Stimulated activated CD4-positive, alpha-beta T cell treated with anti-CD3 and anti-CD28 coated beads, Interleukin-1b, Interleukin-23, amount 100 ng/mL, for 4 hours (primary cell): ENCODE results near the gene TRIM52.

Source experiments
- DNase-seq, 2 donors: peaks; one replicate each; pipeline ENCODE4 v3.0.0-alpha.2; 2020; ENCODE audit warnings: low read depth in 2 of 2

Gene TRIM52

DNA sequence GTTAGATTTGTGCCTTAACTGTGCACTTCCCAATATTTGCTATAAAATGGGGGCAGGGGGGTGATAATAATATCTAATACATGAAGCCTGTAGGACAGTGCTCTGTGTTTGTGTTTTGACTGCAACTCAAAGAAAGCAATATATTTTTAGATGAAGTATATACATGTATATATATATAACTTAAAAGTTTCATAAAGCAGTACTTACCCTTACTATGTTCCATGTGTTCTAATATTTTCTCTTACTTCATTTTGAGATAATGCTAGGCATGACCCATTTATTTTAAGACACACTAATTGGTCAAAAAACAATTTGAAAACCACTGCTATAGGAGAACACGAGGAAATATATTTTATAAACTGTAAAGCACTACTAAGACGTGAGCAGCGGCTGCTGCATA is 2.4 kb downstream of the TRIM52 start:
- no peak for DNase-seq

DNA sequence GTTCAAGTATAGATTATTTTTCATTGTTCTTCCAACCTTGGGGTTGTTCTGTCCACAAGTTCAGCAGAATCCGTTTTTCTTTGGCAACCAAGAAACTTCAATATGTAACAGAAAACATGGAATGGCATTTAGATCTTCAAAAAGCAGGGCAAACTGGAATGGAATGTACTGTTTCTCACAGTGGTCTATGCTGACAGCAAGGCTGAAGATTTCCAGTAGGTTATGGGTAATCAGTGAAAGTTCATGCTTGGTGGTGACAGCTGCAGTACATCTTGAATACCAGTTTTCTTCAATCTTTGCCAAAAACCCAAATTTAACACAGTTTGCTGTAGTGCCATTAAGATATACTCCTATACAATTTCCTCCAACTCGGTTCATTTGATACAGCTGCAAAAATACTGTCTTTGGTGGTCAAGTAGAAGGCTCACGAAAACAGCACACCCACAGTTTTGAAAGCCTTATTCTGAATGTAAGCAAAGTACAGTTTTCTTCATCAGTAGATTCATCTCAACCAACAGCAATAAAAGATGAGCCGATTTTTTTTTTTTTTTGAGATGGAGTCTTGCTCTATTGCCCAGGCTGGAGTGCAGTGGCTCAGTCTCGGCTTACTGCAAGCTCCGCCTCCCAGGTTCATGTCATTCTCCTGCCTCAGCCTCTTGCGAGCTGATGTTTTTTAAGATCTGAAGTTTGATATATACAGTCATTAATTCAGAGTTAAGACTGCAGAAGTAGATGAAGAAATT is 4.9 kb downstream of the TRIM52 start:
- DNase-seq = no peak

DNA sequence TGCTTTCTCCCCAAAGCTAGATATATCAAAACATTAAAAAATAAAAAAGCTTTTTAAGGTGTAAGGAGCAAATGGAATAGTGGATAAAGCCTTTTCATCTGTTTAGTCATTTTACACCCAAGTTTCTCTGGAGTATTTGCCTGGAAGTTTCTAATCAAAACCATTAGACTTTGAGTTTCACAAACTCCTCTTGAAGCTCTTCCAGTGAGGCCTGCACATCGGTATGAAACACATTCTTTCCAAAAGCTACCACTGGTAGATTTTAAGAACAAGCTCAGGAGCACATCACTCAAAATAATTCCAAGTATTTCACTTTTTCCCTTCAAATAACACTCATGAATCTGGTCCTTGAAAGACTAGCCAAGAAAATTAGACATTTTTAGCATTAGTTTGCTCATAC is 5.7 kb downstream of the TRIM52 start:
- no peak for DNase-seq

DNA sequence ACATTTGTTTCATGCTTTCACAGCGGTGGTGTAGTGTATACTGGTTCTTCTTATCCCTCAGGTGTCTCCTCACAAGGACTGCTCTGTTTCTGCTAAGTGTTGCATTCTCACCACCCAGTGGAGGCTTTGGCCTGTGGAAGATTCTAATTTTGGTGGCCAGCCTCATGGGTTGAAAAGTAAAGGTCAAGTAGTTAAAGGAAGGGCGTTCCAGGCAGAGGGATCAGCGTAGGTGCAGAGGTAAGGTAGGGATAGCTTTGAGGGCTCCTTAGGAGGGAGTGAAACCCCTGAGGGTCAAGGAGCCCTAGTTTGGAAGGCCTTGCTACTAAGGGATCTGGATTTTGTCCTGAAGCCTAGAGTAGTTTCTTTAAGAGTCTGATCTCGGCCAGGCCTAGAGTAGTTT is 12.7 kb downstream of the TRIM52 start:
- no peak for DNase-seq

DNA sequence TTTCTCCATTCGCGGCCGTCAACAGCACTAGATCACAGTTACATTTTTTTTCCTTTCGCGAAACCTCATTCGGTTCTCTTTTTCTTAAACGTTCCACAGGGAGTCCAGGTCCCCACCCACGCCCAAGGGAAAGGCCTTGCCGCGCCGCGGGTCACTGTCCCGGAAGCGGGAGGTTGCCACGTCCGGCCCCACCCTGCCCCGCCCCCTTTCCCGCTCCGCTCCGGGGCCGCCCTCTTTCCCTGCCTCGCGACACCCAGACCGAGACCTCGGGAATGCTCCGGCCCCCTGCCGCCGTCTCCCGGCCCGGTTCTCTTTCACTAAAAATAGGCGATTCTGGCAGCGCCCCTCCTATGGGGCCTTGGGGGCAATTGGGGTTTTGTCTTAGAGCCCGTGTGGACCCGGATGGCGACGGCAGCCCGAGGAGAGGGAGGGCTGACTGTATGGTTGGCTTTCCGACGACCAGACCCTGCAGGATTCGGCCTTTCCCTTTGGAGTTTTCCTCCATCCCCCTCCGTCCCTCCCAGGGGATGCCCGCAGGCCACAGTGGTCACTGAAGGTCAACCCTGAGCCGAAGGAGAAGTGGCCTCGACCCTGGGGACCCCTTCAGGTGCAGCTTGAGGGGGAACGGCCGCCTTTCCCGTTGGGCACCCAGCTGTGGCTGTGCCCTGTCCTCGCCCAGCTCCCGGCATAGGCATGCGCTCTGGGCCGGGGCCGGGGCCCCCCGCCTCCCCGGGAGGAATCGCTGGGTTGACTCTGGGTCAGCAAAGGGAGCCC is 14.5 kb downstream of the TRIM52 start:
- peak; percentile 52 to 73 for DNase-seq

DNA sequence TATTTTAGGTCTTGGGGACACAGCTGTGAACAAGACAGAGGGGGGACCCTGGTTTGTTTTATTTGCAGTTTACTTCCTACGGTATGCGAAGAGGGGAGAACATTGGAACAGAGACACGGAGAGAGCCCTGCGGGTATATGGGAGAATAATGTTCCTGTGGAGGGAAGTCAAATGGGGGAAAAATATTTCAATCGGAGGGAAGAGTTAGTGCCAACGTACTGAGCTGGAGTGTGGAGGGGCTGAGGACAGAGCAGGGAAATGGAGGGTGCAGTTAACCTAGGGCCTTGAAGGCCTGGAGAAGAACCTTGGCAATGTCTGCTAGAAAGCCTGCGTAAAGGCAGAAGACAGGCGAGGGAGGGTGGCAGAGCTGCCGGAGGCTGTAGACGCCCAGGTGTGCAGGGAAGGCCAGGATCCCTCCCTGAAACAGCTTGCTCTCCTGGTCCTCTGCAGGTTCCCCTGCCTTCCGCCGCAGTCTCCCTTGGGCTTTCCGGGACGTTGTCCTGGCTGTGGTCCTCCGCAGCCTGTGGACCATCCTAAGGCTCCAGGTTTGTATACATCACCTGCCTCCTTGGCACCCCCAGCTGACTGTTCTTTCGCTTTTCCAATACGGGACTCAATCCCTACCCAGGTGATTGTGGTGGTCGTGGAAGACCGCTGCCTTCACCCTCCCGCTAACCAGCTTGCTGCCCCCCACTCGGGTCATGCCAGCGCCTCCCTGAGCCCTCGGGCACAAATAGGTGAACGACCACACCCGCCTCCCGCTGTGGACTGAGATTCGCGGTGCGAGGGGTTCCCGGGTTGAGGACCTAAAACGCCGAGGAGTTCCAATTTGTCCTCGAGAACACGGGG is 15.3 kb downstream of the TRIM52 start:
- DNase-seq = no peak

DNA sequence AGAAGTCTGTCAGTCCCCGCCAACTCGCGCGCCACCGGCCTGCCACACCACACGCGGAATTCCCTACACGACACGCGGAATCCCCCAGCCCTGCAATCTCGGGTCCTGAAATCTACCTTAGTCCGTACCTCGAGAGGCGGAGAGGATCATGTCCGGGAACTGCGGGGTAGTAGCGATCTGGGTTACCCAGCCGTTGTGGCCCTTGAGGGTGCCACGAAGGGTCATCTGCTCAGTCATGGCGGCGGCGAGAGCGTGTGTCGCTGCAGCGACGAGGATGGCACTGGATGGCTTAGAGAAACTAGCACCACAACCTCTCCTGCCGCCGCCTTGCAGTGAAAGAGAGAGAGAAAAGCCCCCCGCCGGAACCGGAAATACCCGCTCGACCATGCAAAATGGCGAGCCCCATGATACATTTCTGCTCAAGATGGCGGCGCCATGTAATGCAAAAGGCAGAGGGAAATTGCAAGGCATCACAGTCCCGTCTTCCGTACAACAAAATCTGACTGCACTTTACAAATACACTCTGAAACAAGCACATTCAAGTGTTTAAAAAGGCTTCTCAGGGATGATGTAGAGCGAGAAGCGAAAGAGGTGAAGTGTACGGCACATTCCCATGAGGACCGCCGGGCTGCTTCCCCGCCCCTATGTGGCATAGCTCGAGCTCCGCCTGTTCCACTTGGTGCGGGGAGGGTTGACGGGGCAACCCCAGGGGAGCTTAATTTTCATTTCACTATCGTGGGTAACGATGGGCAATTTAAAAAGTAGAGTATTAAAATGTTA is 17.2 kb downstream of the TRIM52 start, which contains the start of gene RACK1:
TSS of gene RACK1 (minus strand) at position 343 of the 780 bp plus-strand sequence. CDS start at position 237, 106 bp downstream.
- peak; percentile 77 to 83 for DNase-seq

DNA sequence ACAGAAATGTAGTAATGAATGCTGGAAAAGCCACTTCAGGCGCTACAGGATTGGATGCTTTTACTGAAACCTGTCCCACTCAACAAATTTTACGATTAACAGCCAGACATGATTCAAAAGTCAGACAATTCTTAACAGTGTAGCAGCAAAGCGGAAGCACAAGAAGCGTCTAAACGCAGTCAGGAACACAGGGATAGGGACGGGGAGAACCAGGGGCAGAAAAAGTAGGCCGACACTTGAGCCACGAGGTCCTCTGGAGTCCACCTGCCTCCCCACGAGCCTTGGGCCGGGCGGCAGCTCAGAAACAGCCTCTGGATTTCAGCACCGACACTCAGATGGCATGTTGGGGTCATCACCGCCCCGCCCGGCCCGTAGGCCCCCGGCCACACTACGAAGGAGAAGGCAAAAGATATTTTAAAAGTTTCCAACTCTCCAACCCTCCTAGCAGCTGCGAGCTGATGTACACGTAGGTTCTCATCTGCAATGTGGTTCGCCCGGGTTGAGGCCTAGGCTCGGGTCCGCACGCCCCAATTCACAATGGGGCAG is 17.9 kb downstream of the TRIM52 start:
- no peak for DNase-seq

DNA sequence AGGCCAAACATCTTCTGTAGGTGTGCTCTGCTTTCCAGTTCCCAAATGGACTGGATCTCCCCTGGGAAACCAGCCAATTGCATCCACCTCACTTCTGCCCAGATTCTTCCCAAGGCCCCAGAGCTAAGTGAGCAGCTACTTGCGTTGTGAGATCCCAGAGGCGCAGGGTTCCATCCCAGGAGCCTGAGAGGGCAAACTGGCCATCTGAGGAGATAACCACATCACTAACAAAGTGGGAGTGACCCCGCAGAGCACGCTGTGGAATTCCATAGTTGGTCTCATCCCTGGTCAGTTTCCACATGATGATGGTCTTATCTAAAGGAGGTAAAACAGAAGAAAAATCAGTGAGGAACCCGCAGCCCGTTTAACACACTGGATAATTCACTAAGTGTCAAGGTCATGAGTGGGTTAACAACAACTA is 18.9 kb downstream of the TRIM52 start:
- DNase-seq = no peak

DNA sequence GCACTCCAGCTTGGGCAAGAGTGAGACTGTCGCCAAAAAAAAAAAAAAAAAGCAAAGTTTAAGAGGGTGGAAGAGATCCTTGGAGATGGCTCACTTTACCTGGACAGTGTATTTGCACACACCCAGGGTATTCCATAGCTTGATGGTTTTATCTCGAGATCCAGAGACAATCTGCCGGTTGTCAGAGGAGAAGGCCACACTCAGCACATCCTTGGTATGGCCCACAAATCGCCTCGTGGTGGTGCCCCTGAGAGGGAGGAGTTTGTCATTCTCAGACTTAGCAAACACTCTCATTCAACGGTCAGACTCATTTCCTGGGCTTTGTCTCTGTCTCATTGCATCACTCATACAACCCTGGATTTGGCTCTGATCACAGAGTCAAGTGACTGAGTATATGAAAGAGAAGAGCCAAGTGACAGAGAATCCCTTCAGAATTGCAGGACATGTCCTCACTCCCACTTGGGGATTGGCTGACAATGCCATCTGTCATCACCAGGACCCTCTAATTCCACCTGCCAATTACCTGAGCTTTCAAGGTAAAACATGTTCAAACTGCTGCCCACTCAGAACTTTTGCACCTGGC is 19.5 kb downstream of the TRIM52 start:
- peak in 1 of 2 donors; percentile 30 for DNase-seq

DNA sequence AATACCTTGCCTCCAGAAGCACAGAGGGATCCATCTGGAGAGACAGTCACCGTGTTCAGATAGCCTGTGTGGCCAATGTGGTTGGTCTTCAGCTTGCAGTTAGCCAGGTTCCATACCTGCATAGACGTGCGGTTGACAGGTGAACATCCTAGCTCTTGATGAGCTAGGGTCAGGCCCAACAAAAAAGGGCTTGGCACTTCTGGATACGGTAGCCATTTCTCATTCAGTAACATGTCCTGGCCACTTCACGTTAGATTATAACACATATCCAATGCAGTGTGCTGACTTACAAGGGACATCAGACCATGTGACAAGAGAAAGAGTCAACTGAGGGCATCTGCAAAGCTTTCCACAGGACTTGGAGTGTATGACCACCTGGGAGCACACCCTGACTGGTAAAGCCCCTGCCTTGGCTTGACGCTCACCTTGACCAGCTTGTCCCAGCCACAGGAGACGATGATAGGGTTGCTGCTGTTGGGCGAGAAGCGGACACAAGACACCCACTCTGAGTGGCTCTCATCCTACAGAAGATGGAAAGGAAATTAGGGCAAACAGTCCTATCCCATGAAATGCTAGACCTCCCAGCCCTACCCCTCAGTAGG is 21.8 kb downstream of the TRIM52 start:
- no peak for DNase-seq

DNA sequence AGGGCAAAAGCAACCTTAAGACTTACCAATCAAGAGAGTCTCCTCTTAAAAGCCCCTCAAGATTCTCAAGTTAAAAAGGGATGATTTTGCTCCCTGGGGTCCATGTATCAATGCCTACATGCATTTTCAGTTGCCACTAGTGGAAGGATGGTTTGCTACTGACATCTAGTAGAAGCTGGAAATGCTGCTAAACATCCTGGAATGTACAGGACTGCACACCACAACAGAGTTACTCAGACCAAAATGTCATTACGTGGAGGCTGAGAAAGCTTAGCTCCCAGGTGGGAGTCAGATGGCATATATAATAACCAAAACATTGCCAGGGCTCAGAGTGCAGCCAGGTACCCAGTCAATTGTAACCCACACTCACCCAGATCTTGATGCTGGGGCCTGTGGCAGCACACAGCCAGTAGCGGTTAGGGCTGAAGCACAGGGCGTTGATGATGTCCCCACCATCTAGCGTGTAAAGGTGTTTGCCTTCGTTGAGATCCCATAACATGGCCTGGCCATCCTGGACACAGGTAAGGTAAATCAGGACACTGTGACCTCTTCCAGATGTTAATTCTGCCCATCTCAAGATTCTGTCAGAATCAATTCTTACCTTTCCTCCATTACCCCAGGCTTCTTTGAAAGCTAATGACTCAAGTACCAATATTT is 23.1 kb downstream of the TRIM52 start:
- DNase-seq = no peak

DNA sequence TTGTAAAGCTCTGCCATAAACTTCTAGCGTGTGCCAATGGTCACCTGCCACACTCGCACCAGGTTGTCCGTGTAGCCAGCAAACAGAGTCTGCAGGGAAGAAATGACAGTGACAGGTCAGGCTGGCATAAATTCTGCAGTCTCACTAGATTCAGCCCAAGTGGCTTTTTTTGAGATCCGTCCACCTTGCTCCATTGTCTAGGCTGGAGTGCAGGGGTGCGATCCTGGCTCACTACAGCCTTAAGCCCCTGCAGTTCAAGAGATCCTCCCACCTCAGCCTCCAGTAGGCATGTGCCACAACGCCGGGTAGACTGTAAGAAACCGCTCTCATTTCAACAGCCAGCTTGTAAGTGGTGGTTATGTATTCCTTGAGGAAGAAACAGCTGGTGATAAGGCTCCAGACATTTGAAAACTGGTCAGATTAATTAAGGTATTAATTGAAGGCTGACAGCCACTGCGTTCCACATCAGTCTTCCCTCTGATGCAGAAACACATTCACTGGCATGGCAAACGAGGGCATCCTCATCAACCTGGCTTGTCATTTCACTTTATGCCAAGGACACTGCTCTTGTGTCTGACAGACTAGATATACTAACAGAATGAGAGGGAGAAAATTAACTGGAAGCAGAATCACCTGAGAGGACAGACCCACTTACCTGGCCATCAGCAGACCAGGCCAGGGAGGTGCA is 23.8 kb downstream of the TRIM52 start:
- no peak for DNase-seq

DNA sequence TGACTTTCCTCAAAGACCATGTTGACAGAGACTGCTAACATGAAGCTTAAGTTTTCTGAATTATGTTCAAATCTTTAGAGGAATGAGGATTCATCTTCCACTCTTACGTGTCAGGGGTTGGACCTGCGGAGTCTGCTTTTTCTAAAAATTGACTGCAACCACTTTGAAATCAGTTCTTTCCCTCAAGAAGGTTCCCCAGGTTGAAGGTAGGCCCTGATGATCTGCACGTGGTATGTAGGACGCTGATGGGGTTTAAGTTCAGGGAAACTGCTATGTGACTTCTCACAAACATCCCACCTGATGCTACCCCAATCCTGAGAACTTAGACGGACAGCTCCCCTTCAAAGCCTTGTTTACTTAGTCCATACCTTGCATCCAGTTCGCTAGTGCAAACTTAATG is 24.5 kb downstream of the TRIM52 start:
- DNase-seq = no peak

DNA sequence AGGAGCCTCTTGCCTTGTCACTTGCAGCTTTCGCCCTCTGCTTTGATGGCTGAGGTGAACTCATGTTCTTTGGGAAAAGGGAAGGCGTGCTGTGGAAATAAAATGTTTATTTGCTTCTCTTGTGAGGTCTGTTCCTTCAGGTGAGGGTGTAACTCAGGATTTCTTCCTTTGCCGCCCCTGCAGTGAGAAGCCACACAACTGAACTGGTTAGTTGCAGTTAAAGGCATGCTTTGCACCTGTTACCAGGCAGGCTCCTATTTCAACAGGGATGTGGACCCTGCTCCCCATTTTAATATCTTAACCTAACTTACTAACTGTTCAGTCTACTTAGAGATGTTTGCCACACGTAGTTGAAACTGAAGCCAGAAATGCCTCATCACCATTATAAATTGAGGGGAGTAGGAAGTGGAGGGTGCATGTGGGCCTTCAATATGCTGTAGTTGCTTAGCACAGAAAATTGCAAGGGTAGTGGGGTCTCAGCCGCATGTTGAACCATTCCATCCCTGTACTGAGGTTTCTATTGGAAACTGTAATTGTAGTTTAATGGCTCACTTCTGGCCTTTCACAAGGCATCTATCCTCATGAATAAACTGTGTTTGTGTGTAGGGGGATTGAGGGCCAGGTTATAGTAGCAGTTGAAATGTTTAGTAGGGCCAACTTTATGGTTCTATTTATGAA is 25.1 kb downstream of the TRIM52 start:
- DNase-seq = no peak

DNA sequence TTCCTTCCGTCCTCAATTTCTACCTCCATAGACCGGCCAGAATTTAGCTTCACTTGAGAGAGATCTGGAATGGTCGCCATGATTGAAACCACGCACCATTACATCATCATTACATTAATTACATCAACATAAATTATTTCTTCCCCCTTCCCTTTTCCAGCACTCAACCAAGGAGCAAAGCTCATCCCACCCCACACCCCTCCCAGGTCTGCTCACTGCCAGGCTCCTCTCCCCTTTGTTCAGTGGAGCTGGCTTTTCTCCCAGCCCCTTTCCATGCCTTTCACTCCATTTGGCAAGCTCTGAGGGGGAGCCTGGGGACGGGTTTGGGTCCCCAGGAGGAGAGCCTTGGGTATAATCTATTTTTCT is 25.6 kb downstream of the TRIM52 start:
- no peak for DNase-seq

DNA sequence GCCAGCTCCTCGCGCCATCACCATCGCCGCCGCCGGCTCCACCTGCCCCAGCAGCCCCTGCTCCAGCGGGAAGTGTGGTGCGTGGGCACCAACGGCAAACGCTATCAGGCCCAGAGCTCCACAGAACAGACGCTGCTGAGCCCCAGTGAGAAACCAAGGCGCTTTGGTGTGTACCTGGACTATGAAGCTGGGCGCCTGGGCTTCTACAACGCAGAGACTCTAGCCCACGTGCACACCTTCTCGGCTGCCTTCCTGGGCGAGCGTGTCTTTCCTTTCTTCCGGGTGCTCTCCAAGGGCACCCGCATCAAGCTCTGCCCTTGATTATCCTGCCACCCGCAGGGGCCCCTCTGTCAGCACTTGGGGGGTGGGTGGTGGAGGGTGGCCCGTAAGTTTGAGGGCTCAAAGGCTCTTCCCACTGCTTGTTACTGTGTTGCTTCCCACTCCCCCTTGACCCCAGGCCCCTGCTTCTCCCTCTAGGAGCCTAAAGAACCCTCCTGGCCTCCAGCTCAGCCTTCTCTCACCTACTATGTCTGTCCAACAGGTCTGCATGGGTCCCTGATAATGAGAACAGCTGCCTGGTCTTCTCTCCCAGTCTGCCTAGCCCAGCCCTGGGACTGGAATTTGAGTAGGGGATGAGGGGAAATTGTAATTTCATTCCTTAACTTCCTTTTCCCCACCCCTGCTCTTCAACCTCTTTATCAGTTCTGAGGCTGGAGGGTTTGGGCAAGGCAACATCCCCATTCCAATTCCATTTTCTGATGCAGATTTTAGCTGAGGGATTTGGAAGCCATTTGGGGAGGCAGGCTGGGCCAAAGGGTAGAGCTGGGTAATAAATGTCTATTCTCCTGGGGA is 26.3 kb downstream of the TRIM52 start:
- DNase-seq = no peak
